Caki2 (cell line): ENCODE data around the gene SLC35B3. TPM values are rescaled to one million over a fixed set of nuclear protein-coding genes. Genes with fewer than 3 reads are reported as not detected.
"Not testable (repeated sequence)": the region's sequence is repeated elsewhere in the genome, so short reads cannot be mapped to it uniquely, and the experiment has no call there.

ENCODE experiments used
- DNase-seq: peaks from one replicate; pipeline ENCODE4 v3.0.0-alpha.2; 2015; ENCODE audit warnings: low read depth
- in situ Hi-C: cut with HindIII; loops from 2 replicates; pipeline ENCODE4 v1.10.0; 2016; ENCODE audit warnings: low sequenced_read_pairs, low pct_unique_long_range_greater_than_20kb, mixed read lengths
- total RNA-seq: library from RNA; depleted of rRNA; stranded (reverse); fragments of >200 nt; shearing (Covaris generic); gene quantifications from 2 replicates; pipeline ENCODE4 v1.2.3, GENCODE V29; 2014; ENCODE audit warnings: low replicate concordance; rRNA removed

SLC35B3 gene
- total RNA-seq = 9.6 and 16.4 TPM in 2 replicates

- peak; percentile 91 for DNase-seq
- in situ Hi-C loops = no loop called here
These were observed at the start of gene SLC35B3 for GRCh38 chr6:8435093-8435844. Gene SLC35B3 (minus strand): TSS chr6:8435545.

- in situ Hi-C loops = no loop called here
These were observed 48.3 kb upstream of the SLC35B3 start for GRCh38 chr6:8483650-8484049.

GRCh38 chr6:8481727-8482126, 46.4 kb upstream of the SLC35B3 start:
- DNase-seq = no peak
- in situ Hi-C loops = no loop called here

More at GRCh38 chr6:8483650-8484049, 48.3 kb upstream of the SLC35B3 start:
- DNase-seq = no peak

- in situ Hi-C loops = no loop called here
- DNase-seq = no peak
These were observed 43.1 kb upstream of the SLC35B3 start for GRCh38 chr6:8478418-8478817.

- in situ Hi-C loops = no loop called here
- no peak for DNase-seq
These were observed 41.3 kb upstream of the SLC35B3 start for GRCh38 chr6:8476656-8477055.

GRCh38 chr6:8468552-8469356, 33.4 kb upstream of the SLC35B3 start:
- DNase-seq = no peak
- in situ Hi-C loops = no loop called here

- in situ Hi-C loops = no loop called here
- no peak for DNase-seq
These were observed 27.3 kb upstream of the SLC35B3 start for GRCh38 chr6:8462694-8463093.

GRCh38 chr6:8462169-8462568, 26.8 kb upstream of the SLC35B3 start:
- in situ Hi-C loops = no loop called here

GRCh38 chr6:8446391-8446790, 11.0 kb upstream of the SLC35B3 start:
- DNase-seq = peak; percentile 80
- in situ Hi-C loops = no loop called here

More at GRCh38 chr6:8462169-8462568, 26.8 kb upstream of the SLC35B3 start:
- DNase-seq = no peak

GRCh38 chr6:8445930-8446329, 10.6 kb upstream of the SLC35B3 start:
- in situ Hi-C loops, DNase-seq: not testable (repeated sequence)

- in situ Hi-C loops = no loop called here
- no peak for DNase-seq
These were observed 6.8 kb upstream of the SLC35B3 start for GRCh38 chr6:8442150-8442549.

- in situ Hi-C loops = no loop called here
- DNase-seq = no peak
These were observed 6.1 kb upstream of the SLC35B3 start for GRCh38 chr6:8441452-8441851.

GRCh38 chr6:8439601-8440268, 4.4 kb upstream of the SLC35B3 start:
- no peak for DNase-seq
- in situ Hi-C loops = no loop called here

- in situ Hi-C loops = no loop called here
- no peak for DNase-seq
These were observed 2.5 kb upstream of the SLC35B3 start for GRCh38 chr6:8437813-8438212.

- DNase-seq = peak; percentile 75
- in situ Hi-C loops = no loop called here
These were observed 1.6 kb upstream of the SLC35B3 start for GRCh38 chr6:8436966-8437365.

GRCh38 chr6:8435845-8436168, 462 bp upstream of the SLC35B3 start:
- in situ Hi-C loops = no loop called here
- no peak for DNase-seq

- DNase-seq = no peak
- in situ Hi-C loops = no loop called here
These were observed 635 bp downstream of the SLC35B3 start for GRCh38 chr6:8434727-8435092.

- in situ Hi-C loops = no loop called here
These were observed 2.7 kb downstream of the SLC35B3 start for GRCh38 chr6:8432614-8433013.

GRCh38 chr6:8429821-8430220, 5.5 kb downstream of the SLC35B3 start:
- DNase-seq = no peak
- in situ Hi-C loops = no loop called here

More at GRCh38 chr6:8432614-8433013, 2.7 kb downstream of the SLC35B3 start:
- DNase-seq = no peak
